IMR-90 (cell line): ENCODE measurements around the gene ARVCF. TPM values are rescaled to one million over a fixed set of nuclear protein-coding genes. Genes with fewer than 3 reads are reported as not detected.

Experiments
- ATAC-seq: fragments of 200-7000 bp; cut with Tn5 transposase; 2 replicates; pipeline ENCODE4 v1.9.1; 2020; ENCODE audit warnings: low read depth, mild to moderate bottlenecking, moderate library complexity
- BruUV-seq: library from RNA; stranded (reverse); fragments of 400-500 nt; replicated peaks from 2 replicates; lab custom pipeline; 2021; lab: Mats Ljungman, UMichigan
- CTCF ChIA-PET: fragments of 300-600 bp; formaldehyde crosslinking; extraction: SDS; loops from one replicate; lab custom pipeline; 2021; ENCODE audit warnings: antibody characterized with exemption; lab: Yijun Ruan, JAX
- POLR2A ChIA-PET: fragments of 300-600 bp; sonication (Branson Sonifier 250); formaldehyde crosslinking; loops from one replicate; lab custom pipeline; 2022; ENCODE audit warnings: antibody characterized with exemption; ENCODE audit not compliant: unreplicated experiment; lab: Charles Lee
- DNase-seq: peaks from one replicate; pipeline ENCODE4 v3.0.0; 2013
- H2AFZ ChIP-seq: replicated peaks from 2 replicates; pipeline ENCODE3; 2013; ENCODE audit warnings: low read length, mild to moderate bottlenecking; ENCODE audit not compliant: poor library complexity
- H2AK5ac ChIP-seq: 2 replicates; pipeline ENCODE4 v1.6.1; 2013; ENCODE audit warnings: low read depth, low read length, inconsistent platforms
- H2AK9ac ChIP-seq: replicated peaks from 2 replicates; pipeline ENCODE3; 2013; ENCODE audit warnings: mild to moderate bottlenecking, low read depth, low read length, moderate library complexity; ENCODE audit not compliant: poor library complexity
- H2BK120ac ChIP-seq: 2 replicates; pipeline ENCODE4 v1.6.1; 2013; ENCODE audit warnings: low read depth, low read length, inconsistent platforms
- H2BK15ac ChIP-seq: 3 replicates; pipeline ENCODE4 v1.6.1; 2013; ENCODE audit warnings: low read depth, low read length, inconsistent platforms
- H2BK20ac ChIP-seq: 2 replicates; pipeline ENCODE4 v1.6.1; 2013; ENCODE audit warnings: low read depth, mild to moderate bottlenecking, inconsistent platforms, low read length, moderate library complexity
- H2BK5ac ChIP-seq: 2 replicates; pipeline ENCODE4 v1.6.1; 2013; ENCODE audit warnings: mild to moderate bottlenecking, low read depth, low read length, inconsistent platforms; ENCODE audit not compliant: poor library complexity, severe bottlenecking
- H3K14ac ChIP-seq: replicated peaks from 2 replicates; pipeline ENCODE4 v1.6.1; 2013; ENCODE audit warnings: low read depth, low read length, inconsistent platforms
- H3K18ac ChIP-seq: 2 replicates; pipeline ENCODE4 v1.6.1; 2013; ENCODE audit warnings: low read depth, low read length, control low read depth
- H3K23ac ChIP-seq: 2 replicates; pipeline ENCODE4 v1.6.1; 2013; ENCODE audit warnings: low read depth, low read length, inconsistent platforms
- H3K27ac ChIP-seq: 2 replicates; pipeline ENCODE4 v1.5.1; 2013; ENCODE audit warnings: mild to moderate bottlenecking, control low read depth, low read length; ENCODE audit not compliant: insufficient read depth
- H3K27me3 ChIP-seq: 2 replicates; pipeline ENCODE4 v1.6.1; 2013; ENCODE audit warnings: low read length; ENCODE audit not compliant: control insufficient read depth, insufficient read depth
- H3K36me3 ChIP-seq: 2 replicates; pipeline ENCODE4 v1.6.1; 2013; ENCODE audit warnings: low read length, mixed read lengths; ENCODE audit not compliant: control insufficient read depth, insufficient read depth
- H3K4ac ChIP-seq: 2 replicates; pipeline ENCODE4 v1.6.1; 2013; ENCODE audit warnings: low read depth, low read length, inconsistent platforms
- H3K4me1 ChIP-seq: 2 replicates; pipeline ENCODE4 v1.6.1; 2013; ENCODE audit warnings: low read length, mixed read lengths; ENCODE audit not compliant: control insufficient read depth, insufficient read depth
- H3K4me2 ChIP-seq: 2 replicates; pipeline ENCODE4 v1.6.1; 2013; ENCODE audit warnings: low read depth, mild to moderate bottlenecking, control low read depth, low read length, moderate library complexity
- H3K4me3 ChIP-seq: 2 replicates; pipeline ENCODE4 v1.5.1; 2013; ENCODE audit warnings: low read depth, mild to moderate bottlenecking, control low read depth, low read length, moderate library complexity; ENCODE audit not compliant: insufficient read depth
- H3K56ac ChIP-seq: 2 replicates; pipeline ENCODE4 v1.6.1; 2013; ENCODE audit warnings: low read length, inconsistent platforms; ENCODE audit not compliant: insufficient read depth; ENCODE audit errors: extremely low read depth
- H3K79me1 ChIP-seq, 2 experiments: 2 replicates each; pipeline ENCODE4 v1.6.1; 2013; ENCODE audit warnings: low read length in 2 of 2, inconsistent platforms in 1 of 2, low read depth in 1 of 2
- H3K9ac ChIP-seq: 2 replicates; pipeline ENCODE4 v1.6.1; 2013; ENCODE audit warnings: low read depth, low read length, control low read depth
- H3K9me1 ChIP-seq: 2 replicates; pipeline ENCODE4 v1.6.1; 2013; ENCODE audit warnings: low read length, inconsistent platforms; ENCODE audit not compliant: insufficient read depth
- H3K9me3 ChIP-seq: 2 replicates; pipeline ENCODE4 v1.6.1; 2013; ENCODE audit warnings: low read length; ENCODE audit not compliant: control insufficient read depth, insufficient read depth
- H4K20me1 ChIP-seq: 2 replicates; pipeline ENCODE4 v1.6.1; 2013; ENCODE audit warnings: low read length, inconsistent platforms; ENCODE audit not compliant: insufficient read depth
- H4K5ac ChIP-seq: 2 replicates; pipeline ENCODE4 v1.6.1; 2013; ENCODE audit warnings: mild to moderate bottlenecking, low read depth, low read length, control low read depth
- H4K8ac ChIP-seq, 2 experiments: 2 replicates each; pipeline ENCODE4 v1.6.1; 2013; ENCODE audit warnings: low read depth in 2 of 2, low read length in 2 of 2, control low read depth in 1 of 2, inconsistent platforms in 1 of 2
- H4K91ac ChIP-seq: 2 replicates; pipeline ENCODE4 v1.6.1; 2013; ENCODE audit warnings: low read depth, low read length, inconsistent platforms; ENCODE audit not compliant: insufficient read depth
- SMC3 ChIP-seq: fragments of 150-350 bp; IDR thresholded peaks from 2 replicates; pipeline ENCODE4 v1.6.1; 2016; ENCODE audit warnings: low read depth, mild to moderate bottlenecking, antibody characterized with exemption, low read length, moderate library complexity
- WGBS, 2 experiments: methylation state at CpG; one replicate each; pipeline versions ENCODE4 v1.1.5 to v1.1.7; 2013; ENCODE audit warnings: missing lambda C conversion rate in 2 of 2; ENCODE audit not compliant: insufficient read length in 1 of 2; ENCODE audit errors: extremely low coverage in 2 of 2; 5-methylcytosine and 5-hydroxymethylcytosine counted together
- dilution Hi-C: fragments of 300-500 bp; cut with HindIII; formaldehyde crosslinking; loops from one replicate; pipeline ENCODE4 v1.14.3; 2018; ENCODE audit warnings: low sequenced_read_pairs; ENCODE audit not compliant: unreplicated experiment
- in situ Hi-C: fragments of 300-500 bp; cut with MboI; formaldehyde crosslinking; loops from 3 replicates; pipeline ENCODE4 v1.14.3; 2019; ENCODE audit warnings: low sequenced_read_pairs, inconsistent platforms, mixed read lengths
- intact Hi-C: fragments of 100-400 bp; cut with micrococcal nuclease; formaldehyde crosslinking; loops from 2 replicates; pipeline ENCODE4 v1.10.0; 2022
- polyA plus RNA-seq, 3 experiments: library from polyadenylated mRNA; depleted of rRNA; stranded (reverse); fragments of >200 nt; gene quantifications; 2 replicates each; pipeline ENCODE4 v1.2.3, GENCODE V29; 2012; ENCODE audit warnings: low replicate concordance in 1 of 3
- total RNA-seq: library from RNA; depleted of rRNA; stranded (reverse); fragments of >200 nt; gene quantifications from 2 replicates; pipeline ENCODE4 v1.2.3, GENCODE V29; 2012

ARVCF gene
- total and polyA plus RNA-seq, 2 of the 4 experiments (the other 2 are of a cell fraction): 8.6 to 14.1 TPM

DNA sequence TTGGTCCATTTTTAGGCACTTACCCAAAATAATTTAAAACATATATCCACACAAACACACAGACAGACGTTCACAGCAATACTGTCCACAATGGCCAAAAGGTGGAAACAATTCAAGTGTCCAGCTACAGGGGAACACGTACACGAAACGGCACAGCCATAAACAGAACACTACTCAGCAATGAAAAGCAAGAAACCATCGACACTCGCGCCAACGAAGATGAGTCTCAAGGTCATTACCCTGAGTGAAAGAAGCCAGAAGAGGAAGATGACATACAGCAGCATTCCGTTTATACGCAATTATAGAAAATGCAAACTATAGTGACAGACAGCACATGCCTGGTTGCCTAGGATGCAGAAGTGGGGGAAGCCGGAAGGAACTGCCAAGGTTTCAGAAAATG lies 88.4 kb downstream of the ARVCF start:
- Histone ChIP-seq H3K9ac (no peak overlapping the region), H3K18ac (no peak overlapping the region), H3K23ac (no peak overlapping the region), H3K14ac (no peak overlapping the region), H3K4me1 (no peaks in the 10 kb centered on the region), H2BK5ac (no peak overlapping the region), H3K36me3 (peaks cover 7% of the 10 kb centered on the region; the same call in 1 of the 2 replicates), H3K27ac (no peak overlapping the region), H4K8ac (no peak overlapping the region), H3K9me1 (peaks cover 15% of the 10 kb centered on the region), H4K5ac (no peak overlapping the region), H2BK15ac (no peak overlapping the region), H3K56ac (no peak overlapping the region), H4K20me1 (no peaks in the 10 kb centered on the region; the same call in 1 of the 2 replicates), H3K4me3 (no peak overlapping the region), H2AK9ac (no peak overlapping the region), H3K27me3 (no peaks in the 10 kb centered on the region), H3K9me3 (no peaks in the 10 kb centered on the region), H2AFZ (no peak overlapping the region), H4K91ac (no peak overlapping the region), H3K4ac (no peak overlapping the region), H2AK5ac (no peak overlapping the region), H2BK120ac (no peak overlapping the region), H2BK20ac (no peak overlapping the region), H3K79me1 (peaks cover 13 to 21% of the 10 kb centered on the region in 2 experiments; a peak in 3 of 4 replicates), H3K4me2 (no peak overlapping the region)
- in situ Hi-C loops (no loop called here), intact Hi-C loops (no loop called here), dilution Hi-C loops (no loop called here)
- TF ChIP-seq SMC3: no peak
- WGBS, 2 experiments: no CpG with 5 or more reads among the region's 11 CpGs
- DNase-seq (no peak), ATAC-seq (no peak)
- BruUV-seq: no TSS peak
- ChIA-PET POLR2A (no interaction called here), CTCF (no interaction called here)
